Upper lobe of right lung (tissue), 1 donor: Measurements from ENCODE around the gene BNIP5. TPM values are rescaled to one million over a fixed set of nuclear protein-coding genes. Genes with fewer than 3 reads are reported as not detected.

ENCODE experiments used
- ATAC-seq: fragments of 200-7000 bp; cut with Tn5 transposase; one replicate; pipeline ENCODE4 v1.9.1; 2020; ENCODE audit warnings: mild to moderate bottlenecking, moderate library complexity
- DNase-seq: peaks from one replicate; pipeline ENCODE4 v3.0.0-alpha.2; 2020
- H3K27ac ChIP-seq: fragments of 200-600 bp; one replicate; pipeline ENCODE4 v1.8.0; 2022
- H3K27me3 ChIP-seq: fragments of 200-600 bp; one replicate; pipeline ENCODE4 v1.8.0; 2022; ENCODE audit warnings: mild to moderate bottlenecking
- H3K36me3 ChIP-seq: fragments of 200-600 bp; one replicate; pipeline ENCODE4 v1.8.0; 2022
- H3K4me1 ChIP-seq: fragments of 200-600 bp; one replicate; pipeline ENCODE4 v1.8.0; 2022
- H3K4me3 ChIP-seq: fragments of 200-600 bp; one replicate; pipeline ENCODE4 v1.8.0; 2022; ENCODE audit warnings: mild to moderate bottlenecking
- H3K9me3 ChIP-seq: fragments of 200-600 bp; one replicate; pipeline ENCODE4 v1.8.0; 2022
- intact Hi-C: fragments of 100-400 bp; cut with DNase I; formaldehyde crosslinking; loops from one replicate; pipeline ENCODE4 v1.11.0; 2022
- total RNA-seq: library from RNA; stranded (reverse); fragmentation: NEBNext Ultra II Directional; extraction: Animal tissue kit (Norgen Biotek cat#: 25700); gene quantifications from one replicate; pipeline ENCODE4 v1.2.1, GENCODE V29; 2021
- TF ChIP-seq, protein P1 (sequence below): fragments of 200-600 bp; IDR thresholded peaks from one replicate; pipeline ENCODE4 v1.8.0; 2022; ENCODE audit warnings: antibody characterized with exemption
- donor health status: DM: no; HTN: yes; CAD: no; lungs with severe emphysema.

BNIP5 gene
- total RNA-seq, 1 donor from 2014 or later = not detected

DNA sequence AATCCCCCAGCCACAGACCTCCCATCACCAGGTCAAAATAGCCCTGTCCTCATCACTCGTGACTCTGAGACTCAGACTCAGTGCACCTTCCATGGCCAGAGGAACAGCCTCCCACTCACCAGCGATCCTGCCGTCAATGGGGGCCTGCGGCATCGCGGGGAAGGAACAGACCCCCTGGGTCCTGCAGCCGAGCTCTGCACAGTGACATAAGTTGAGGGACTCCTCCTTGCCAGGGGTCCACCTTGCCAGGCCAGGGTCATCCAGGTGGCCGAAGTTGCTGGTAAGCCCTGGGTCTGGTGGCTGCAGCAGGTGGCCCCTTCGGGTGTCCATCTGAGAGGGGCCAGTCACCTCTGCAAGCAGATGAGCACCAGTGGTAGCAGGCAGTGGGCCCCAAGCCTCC, 34.5 kb upstream of the BNIP5 start:
- Histone ChIP-seq H3K27ac (no peak overlapping the region), H3K9me3 (no peaks in the 10 kb centered on the region), H3K4me1 (peaks cover 3% of the 10 kb centered on the region), H3K27me3 (no peaks in the 10 kb centered on the region), H3K36me3 (no peaks in the 10 kb centered on the region), H3K4me3 (no peak overlapping the region)
- no peak for DNase-seq
- no peak for ATAC-seq
- TF ChIP-seq, protein P1, sequence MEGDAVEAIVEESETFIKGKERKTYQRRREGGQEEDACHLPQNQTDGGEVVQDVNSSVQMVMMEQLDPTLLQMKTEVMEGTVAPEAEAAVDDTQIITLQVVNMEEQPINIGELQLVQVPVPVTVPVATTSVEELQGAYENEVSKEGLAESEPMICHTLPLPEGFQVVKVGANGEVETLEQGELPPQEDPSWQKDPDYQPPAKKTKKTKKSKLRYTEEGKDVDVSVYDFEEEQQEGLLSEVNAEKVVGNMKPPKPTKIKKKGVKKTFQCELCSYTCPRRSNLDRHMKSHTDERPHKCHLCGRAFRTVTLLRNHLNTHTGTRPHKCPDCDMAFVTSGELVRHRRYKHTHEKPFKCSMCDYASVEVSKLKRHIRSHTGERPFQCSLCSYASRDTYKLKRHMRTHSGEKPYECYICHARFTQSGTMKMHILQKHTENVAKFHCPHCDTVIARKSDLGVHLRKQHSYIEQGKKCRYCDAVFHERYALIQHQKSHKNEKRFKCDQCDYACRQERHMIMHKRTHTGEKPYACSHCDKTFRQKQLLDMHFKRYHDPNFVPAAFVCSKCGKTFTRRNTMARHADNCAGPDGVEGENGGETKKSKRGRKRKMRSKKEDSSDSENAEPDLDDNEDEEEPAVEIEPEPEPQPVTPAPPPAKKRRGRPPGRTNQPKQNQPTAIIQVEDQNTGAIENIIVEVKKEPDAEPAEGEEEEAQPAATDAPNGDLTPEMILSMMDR = no peak
- intact Hi-C loops = no loop called here

DNA sequence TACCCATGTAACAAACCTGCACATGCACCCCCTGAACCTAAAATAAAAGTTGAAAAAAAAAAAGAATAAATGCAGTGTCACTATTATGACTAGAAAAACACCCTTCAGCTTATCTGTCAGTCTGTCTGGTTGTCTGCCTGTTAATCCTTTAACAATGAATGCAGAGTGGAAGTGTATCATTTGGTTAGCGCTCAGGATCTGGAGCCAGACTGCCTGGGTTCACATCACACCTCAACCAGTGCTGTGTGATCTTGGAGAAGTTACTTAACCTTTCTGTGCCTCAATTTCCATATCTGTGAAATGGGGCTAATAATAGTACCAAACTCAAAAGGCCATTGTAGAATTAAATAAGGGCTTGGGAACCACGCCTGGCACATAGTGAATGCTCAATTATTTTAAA, 34.0 kb upstream of the BNIP5 start:
- Histone ChIP-seq H3K27ac (no peak overlapping the region), H3K4me3 (no peak overlapping the region), H3K4me1 (peaks cover 3% of the 10 kb centered on the region), H3K36me3 (no peaks in the 10 kb centered on the region), H3K27me3 (no peaks in the 10 kb centered on the region), H3K9me3 (no peaks in the 10 kb centered on the region)
- ATAC-seq (no peak), DNase-seq (no peak)
- TF ChIP-seq, protein P1 = no peak
- intact Hi-C loops = no loop called here

GRCh38 chr6:36368921-36369865, 32.5 kb upstream of the BNIP5 start:
- no peaks in the 10 kb centered on the region for H3K9me3 ChIP-seq
- ATAC-seq (peak; percentile 91), DNase-seq (no peak)
- peak overlapping the region; percentile 66 for H3K27ac ChIP-seq
- intact Hi-C loops = no loop called here
- peaks cover 3% of the 10 kb centered on the region for H3K4me1 ChIP-seq
- no peak overlapping the region for H3K4me3 ChIP-seq
- H3K36me3 ChIP-seq = no peaks in the 10 kb centered on the region
- H3K27me3 ChIP-seq = no peaks in the 10 kb centered on the region
- TF ChIP-seq, protein P1 = no peak

- no peak for ATAC-seq
- peaks cover 3% of the 10 kb centered on the region for H3K4me1 ChIP-seq
- no peak for DNase-seq
- TF ChIP-seq, protein P1 = no peak
- H3K4me3 ChIP-seq = no peak overlapping the region
- H3K27me3 ChIP-seq = no peaks in the 10 kb centered on the region
- H3K9me3 ChIP-seq = no peaks in the 10 kb centered on the region
- no peak overlapping the region for H3K27ac ChIP-seq
- H3K36me3 ChIP-seq = no peaks in the 10 kb centered on the region
- intact Hi-C loops = no loop called here
Observed at GRCh38 chr6:36368421-36368820, 31.7 kb upstream of the BNIP5 start.

DNA sequence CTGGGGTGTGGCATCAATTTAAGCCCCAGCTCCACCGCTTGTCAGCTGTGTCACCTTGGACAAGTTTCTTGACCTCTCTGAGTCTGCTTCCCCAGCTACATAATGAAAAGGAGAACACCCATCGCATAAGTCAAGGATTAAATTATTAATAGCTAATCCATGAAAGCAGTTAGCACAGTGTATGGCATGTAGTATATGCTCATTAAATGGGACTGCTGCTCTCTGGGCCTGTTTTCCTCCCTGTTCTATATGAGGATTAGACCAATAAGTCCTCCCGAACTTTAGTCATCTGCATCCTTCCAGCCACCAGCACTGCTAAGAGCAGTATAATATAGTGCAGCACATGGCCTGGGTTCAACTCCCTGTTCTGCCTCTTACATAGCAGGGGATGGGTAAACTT, 31.1 kb upstream of the BNIP5 start:
- no peaks in the 10 kb centered on the region for H3K36me3 ChIP-seq
- H3K27ac ChIP-seq = no peak overlapping the region
- no peak for DNase-seq
- ATAC-seq = no peak
- H3K4me3 ChIP-seq = no peak overlapping the region
- H3K4me1 ChIP-seq = peaks cover 3% of the 10 kb centered on the region
- TF ChIP-seq, protein P1 = no peak
- H3K27me3 ChIP-seq = no peaks in the 10 kb centered on the region
- H3K9me3 ChIP-seq = no peaks in the 10 kb centered on the region
- intact Hi-C loops = no loop called here
